HG03139 (cell line): ENCODE results near the gene CYP27A1.

Experiments used
- ATAC-seq: cut with Tn5 transposase; IDR thresholded peaks from one replicate; pipeline ENCODE4 v1.9.1; 2021; ENCODE audit not compliant: unreplicated experiment

The CYP27A1 gene

GRCh38 chr2:218781691-218782527 is at the start of gene CYP27A1:
Gene CYP27A1, plus strand, starts transcription at chr2:218782147. Its CDS starts 36 bp downstream, at chr2:218782183.
- no peak for ATAC-seq

- ATAC-seq: no peak
These were observed 49.2 kb upstream of the CYP27A1 start for GRCh38 chr2:218732761-218733158.

GRCh38 chr2:218733171-218734021 is 48.6 kb upstream of the CYP27A1 start:
- no peak for ATAC-seq

- ATAC-seq: no peak
These were observed 47.6 kb upstream of the CYP27A1 start for GRCh38 chr2:218734190-218734975.

GRCh38 chr2:218736531-218736930 is 45.4 kb upstream of the CYP27A1 start:
- ATAC-seq: no peak

GRCh38 chr2:218743068-218743467 is 38.9 kb upstream of the CYP27A1 start:
- ATAC-seq: no peak

GRCh38 chr2:218744615-218745014 is 37.3 kb upstream of the CYP27A1 start:
- ATAC-seq: no peak

GRCh38 chr2:218745160-218745558 is 36.8 kb upstream of the CYP27A1 start:
- no peak for ATAC-seq

- no peak for ATAC-seq
These were observed 36.1 kb upstream of the CYP27A1 start for GRCh38 chr2:218745559-218746469.

GRCh38 chr2:218746470-218746795 is 35.5 kb upstream of the CYP27A1 start:
- ATAC-seq: no peak

GRCh38 chr2:218746960-218747359 is 35.0 kb upstream of the CYP27A1 start:
- no peak for ATAC-seq

GRCh38 chr2:218748741-218749441 is 33.1 kb upstream of the CYP27A1 start:
- no peak for ATAC-seq

GRCh38 chr2:218754201-218754600 is 27.7 kb upstream of the CYP27A1 start:
- ATAC-seq: no peak

GRCh38 chr2:218754781-218755180 is 27.2 kb upstream of the CYP27A1 start:
- ATAC-seq: no peak

GRCh38 chr2:218755198-218755566 is 26.8 kb upstream of the CYP27A1 start:
- ATAC-seq: no peak

GRCh38 chr2:218755567-218756404 is 26.2 kb upstream of the CYP27A1 start:
- ATAC-seq: no peak

GRCh38 chr2:218756599-218757377 is 25.2 kb upstream of the CYP27A1 start:
- ATAC-seq: no peak

- no peak for ATAC-seq
These were observed 20.2 kb upstream of the CYP27A1 start for GRCh38 chr2:218761795-218762194.
